Measurements from ENCODE around the gene SAA1. TPM values are rescaled to one million over a fixed set of nuclear protein-coding genes. Genes with fewer than 3 reads are reported as not detected.
A peak's percentile ranks its signal among the peaks of the same experiment; 100 is the strongest.

Gene SAA1
- total and polyA plus RNA-seq, 3 donors from 2014 or later, result 6.2 TPM; not detected in 2

- no peaks in the 10 kb centered on the region for H3K36me3 ChIP-seq (ENCODE audit: low read depth, missing control alignments)
- intact Hi-C loops (cut with DNase I; ENCODE audit: low total_unique reads), result no loop called here
- peak overlapping the region; percentile 46 to 53 for H3K27ac ChIP-seq
- no peak overlapping the region for H3K4me3 ChIP-seq
- H3K9me3 ChIP-seq, result no peaks in the 10 kb centered on the region
- no peaks in the 10 kb centered on the region for H3K27me3 ChIP-seq
- TF ChIP-seq POLR2A (IDR thresholded peaks at IDR 0.05) (no peak), CTCF (IDR thresholded peaks at IDR 0.05) (no peak)
- H3K4me1 ChIP-seq, result peaks cover 3% of the 10 kb centered on the region
- no peak for DNase-seq
Measured at GRCh38 chr11:18304745-18305144, 38.7 kb downstream of the SAA1 start.

- Histone ChIP-seq H3K9me3 (no peaks in the 10 kb centered on the region), H3K36me3 (ENCODE audit: low read depth, missing control alignments) (no peaks in the 10 kb centered on the region), H3K27ac (no peak overlapping the region), H3K27me3 (no peaks in the 10 kb centered on the region), H3K4me1 (peaks cover 12% of the 10 kb centered on the region), H3K4me3 (no peak overlapping the region)
- WGBS, 2 donors, result 85 to 89% methylated on average over 2 of the region's 2 CpGs
- no peak for DNase-seq
- TF ChIP-seq CTCF (IDR thresholded peaks at IDR 0.05), result no peak
- no peak for TF ChIP-seq POLR2A (IDR thresholded peaks at IDR 0.05)
- intact Hi-C loops (cut with DNase I; ENCODE audit: low total_unique reads), result no loop called here
Measured at GRCh38 chr11:18307461-18308139, 41.5 kb downstream of the SAA1 start.

GRCh38 chr11:18308242-18308641, 42.2 kb downstream of the SAA1 start:
- 92 to 95% methylated on average over 2 of the region's 2 CpGs for WGBS, 2 donors
- H3K9me3 ChIP-seq, result no peaks in the 10 kb centered on the region
- no peak for DNase-seq
- H3K4me1 ChIP-seq, result peaks cover 14% of the 10 kb centered on the region
- H3K36me3 ChIP-seq (ENCODE audit: low read depth, missing control alignments), result no peaks in the 10 kb centered on the region
- intact Hi-C loops (cut with DNase I; ENCODE audit: low total_unique reads), result no loop called here
- no peaks in the 10 kb centered on the region for H3K27me3 ChIP-seq
- no peak overlapping the region for H3K27ac ChIP-seq
- no peak overlapping the region for H3K4me3 ChIP-seq
- TF ChIP-seq CTCF (IDR thresholded peaks at IDR 0.05), result no peak

- WGBS, 2 donors, result 91 to 94% methylated on average over 5 of the region's 5 CpGs
- intact Hi-C loops (cut with DNase I; ENCODE audit: low total_unique reads), result no loop called here
- H3K27ac ChIP-seq, result no peak overlapping the region
Measured at GRCh38 chr11:18309691-18310090, 43.6 kb downstream of the SAA1 start.

More at GRCh38 chr11:18309691-18310090, 43.6 kb downstream of the SAA1 start:
- Histone ChIP-seq H3K9me3 (no peaks in the 10 kb centered on the region), H3K4me3 (no peak overlapping the region), H3K36me3 (ENCODE audit: low read depth, missing control alignments) (no peaks in the 10 kb centered on the region), H3K27me3 (no peaks in the 10 kb centered on the region), H3K4me1 (peaks cover 27% of the 10 kb centered on the region)
- no peak for TF ChIP-seq POLR2A (IDR thresholded peaks at IDR 0.05)
- TF ChIP-seq CTCF (IDR thresholded peaks at IDR 0.05), result no peak
- DNase-seq, result no peak
